ENCODE measurements around the gene SLC30A7.

DNA sequence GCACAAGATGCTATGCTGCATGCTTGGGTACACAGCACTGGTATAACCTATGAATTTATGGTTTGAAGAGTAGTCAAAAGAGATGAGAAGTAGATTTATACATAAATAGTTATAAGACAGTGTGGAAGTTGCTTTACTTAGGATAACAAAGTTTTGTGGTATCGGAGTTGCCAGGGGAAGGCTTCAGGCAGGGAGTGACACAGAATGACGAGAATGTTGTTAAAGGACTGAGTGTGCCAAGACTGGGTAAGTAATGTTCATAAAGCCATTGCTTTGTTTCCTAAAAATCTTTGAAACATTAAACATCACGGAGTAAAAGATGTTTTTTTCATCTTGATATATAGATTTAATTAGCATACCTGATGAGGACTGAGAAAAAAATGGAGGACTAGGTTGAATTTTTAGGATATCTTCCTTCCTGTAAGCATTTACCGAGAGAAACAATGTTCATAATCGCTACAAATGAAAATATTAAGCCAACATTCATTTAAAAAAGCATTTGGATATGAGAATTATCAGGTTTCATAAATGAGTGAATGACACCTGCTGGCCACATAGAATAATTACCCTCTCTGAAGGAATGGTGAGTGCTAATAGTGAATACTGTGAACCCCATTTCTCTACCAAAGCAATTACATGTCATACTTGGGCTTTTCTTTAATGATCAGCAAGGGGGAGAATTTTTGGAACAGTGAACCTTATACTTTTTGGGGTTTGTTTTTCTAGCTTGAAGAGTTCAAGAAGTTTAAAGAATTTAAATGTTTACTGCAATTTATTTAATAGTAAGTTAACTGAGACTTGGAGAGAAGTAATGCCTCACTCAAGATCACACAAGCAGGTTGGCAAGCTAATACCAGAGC, 29.6 kb upstream of the SLC30A7 start:
- TF ChIP-seq, protein P1, sequence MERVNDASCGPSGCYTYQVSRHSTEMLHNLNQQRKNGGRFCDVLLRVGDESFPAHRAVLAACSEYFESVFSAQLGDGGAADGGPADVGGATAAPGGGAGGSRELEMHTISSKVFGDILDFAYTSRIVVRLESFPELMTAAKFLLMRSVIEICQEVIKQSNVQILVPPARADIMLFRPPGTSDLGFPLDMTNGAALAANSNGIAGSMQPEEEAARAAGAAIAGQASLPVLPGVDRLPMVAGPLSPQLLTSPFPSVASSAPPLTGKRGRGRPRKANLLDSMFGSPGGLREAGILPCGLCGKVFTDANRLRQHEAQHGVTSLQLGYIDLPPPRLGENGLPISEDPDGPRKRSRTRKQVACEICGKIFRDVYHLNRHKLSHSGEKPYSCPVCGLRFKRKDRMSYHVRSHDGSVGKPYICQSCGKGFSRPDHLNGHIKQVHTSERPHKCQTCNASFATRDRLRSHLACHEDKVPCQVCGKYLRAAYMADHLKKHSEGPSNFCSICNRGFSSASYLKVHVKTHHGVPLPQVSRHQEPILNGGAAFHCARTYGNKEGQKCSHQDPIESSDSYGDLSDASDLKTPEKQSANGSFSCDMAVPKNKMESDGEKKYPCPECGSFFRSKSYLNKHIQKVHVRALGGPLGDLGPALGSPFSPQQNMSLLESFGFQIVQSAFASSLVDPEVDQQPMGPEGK (CRISPR knock-in tag; IDR thresholded peaks at IDR 0.05; ENCODE audit: borderline replicate concordance) = no peak
- TF ChIP-seq ZNF565 (CRISPR knock-in tag; conservative IDR thresholded peaks at IDR 0.05; ENCODE audit: low read depth) (no peak), ARNTL (CRISPR knock-in tag; IDR thresholded peaks at IDR 0.05; ENCODE audit: borderline replicate concordance, low read depth) (no peak), CSDC2 (CRISPR knock-in tag; IDR thresholded peaks at IDR 0.05) (no peak), ESRRG (CRISPR knock-in tag; IDR thresholded peaks at IDR 0.05) (no peak)
